WTC11 (cell line): ENCODE data around the gene DNASE1L3. TPM values are rescaled to one million over a fixed set of nuclear protein-coding genes. Genes with fewer than 3 reads are reported as not detected.

ENCODE experiments used
- ATAC-seq: fragments of 200-7000 bp; cut with Tn5 transposase; 2 replicates; pipeline ENCODE4 v1.10.0; 2021; ENCODE audit warnings: mild to moderate bottlenecking, moderate library complexity
- CTCF ChIA-PET: fragments of 300-600 bp; sonication (Branson Sonifier 250); formaldehyde crosslinking; loops from one replicate; lab custom pipeline; 2021; ENCODE audit warnings: antibody characterized with exemption; lab: Charles Lee
- POLR2A ChIA-PET: fragments of 350-600 bp; sonication (Branson Sonifier 250); formaldehyde crosslinking; loops from one replicate; lab custom pipeline; 2021; ENCODE audit warnings: antibody characterized with exemption; lab: Charles Lee
- DNase-seq: peaks from one replicate; pipeline ENCODE4 v3.0.0; 2021; ENCODE audit warnings: low spot score
- H3K27ac Mint-ChIP-seq: 2 replicates; pipeline ENCODE4 v1.8.0; 2021; ENCODE audit warnings: mixed read lengths
- H3K27me3 Mint-ChIP-seq: 2 replicates; pipeline ENCODE4 v1.8.0; 2021; ENCODE audit warnings: low read depth, mild to moderate bottlenecking, moderate library complexity, mixed read lengths
- H3K36me3 Mint-ChIP-seq: 2 replicates; pipeline ENCODE4 v1.8.0; 2021; ENCODE audit warnings: mixed read lengths
- H3K4me1 Mint-ChIP-seq: 2 replicates; pipeline ENCODE4 v1.8.0; 2022; ENCODE audit warnings: mixed read lengths
- H3K4me3 Mint-ChIP-seq: 2 replicates; pipeline ENCODE4 v1.8.0; 2021; ENCODE audit warnings: mild to moderate bottlenecking, moderate library complexity, mixed read lengths
- H3K9me3 Mint-ChIP-seq: 2 replicates; pipeline ENCODE4 v1.8.0; 2021; ENCODE audit warnings: mixed read lengths
- CTCF ChIP-seq: fragments of 200-600 bp; IDR thresholded peaks from 2 replicates; pipeline ENCODE4 v1.8.0; 2022; ENCODE audit warnings: antibody characterized with exemption
- ERG ChIP-seq: fragments of 250-450 bp; sonication (Bioruptor Pico); IDR thresholded peaks from 2 replicates; pipeline ENCODE4 v1.8.0; 2021; ENCODE audit warnings: mild to moderate bottlenecking
- FOXP1 ChIP-seq: sonication (generic); formaldehyde crosslinking; IDR thresholded peaks from 2 replicates; pipeline ENCODE4 v1.8.0; 2022; ENCODE audit warnings: missing genetic modification reagents, mild to moderate bottlenecking, moderate library complexity, borderline replicate concordance
- MLX ChIP-seq: sonication (generic); formaldehyde crosslinking; IDR thresholded peaks from 2 replicates; pipeline ENCODE4 v1.8.1; 2023; ENCODE audit warnings: mild to moderate bottlenecking, missing genetic modification reagents, moderate library complexity
- NR2C2 ChIP-seq: sonication (generic); formaldehyde crosslinking; IDR thresholded peaks from 2 replicates; pipeline ENCODE4 v1.8.0; 2022; ENCODE audit warnings: mild to moderate bottlenecking, missing genetic modification reagents
- PRRX2 ChIP-seq: fragments of 250-450 bp; sonication (Bioruptor Pico); IDR thresholded peaks from 2 replicates; pipeline ENCODE4 v1.8.0; 2021; ENCODE audit warnings: mild to moderate bottlenecking
- SP1 ChIP-seq: sonication (generic); formaldehyde crosslinking; conservative IDR thresholded peaks from 2 replicates; pipeline ENCODE4 v1.8.1; 2022; ENCODE audit warnings: missing genetic modification reagents
- TCF7 ChIP-seq: sonication (generic); formaldehyde crosslinking; IDR thresholded peaks from 2 replicates; pipeline ENCODE4 v1.8.0; 2022; ENCODE audit warnings: mild to moderate bottlenecking, low read depth, missing genetic modification reagents, moderate library complexity
- USF1 ChIP-seq: sonication (generic); formaldehyde crosslinking; IDR thresholded peaks from 2 replicates; pipeline ENCODE4 v1.8.0; 2022; ENCODE audit warnings: mild to moderate bottlenecking, missing genetic modification reagents
- ZBTB21 ChIP-seq: sonication (generic); formaldehyde crosslinking; IDR thresholded peaks from 2 replicates; pipeline ENCODE4 v1.8.1; 2023; ENCODE audit warnings: mild to moderate bottlenecking, missing genetic modification reagents, borderline replicate concordance
- ZBTB43 ChIP-seq: sonication (generic); formaldehyde crosslinking; IDR thresholded peaks from 2 replicates; pipeline ENCODE4 v1.8.1; 2023; ENCODE audit warnings: mild to moderate bottlenecking, missing genetic modification reagents
- ZNF138 ChIP-seq: sonication (generic); formaldehyde crosslinking; conservative IDR thresholded peaks from 2 replicates; pipeline ENCODE4 v1.8.1; 2022; ENCODE audit warnings: mild to moderate bottlenecking, moderate library complexity, missing genetic modification reagents
- ZNF281 ChIP-seq: sonication (generic); formaldehyde crosslinking; IDR thresholded peaks from 2 replicates; pipeline ENCODE4 v1.8.0; 2023; ENCODE audit warnings: mild to moderate bottlenecking, missing genetic modification reagents
- ZNF317 ChIP-seq: sonication (generic); formaldehyde crosslinking; IDR thresholded peaks from 2 replicates; pipeline ENCODE4 v1.8.1; 2023; ENCODE audit warnings: low read depth, mild to moderate bottlenecking, moderate library complexity, missing genetic modification reagents, borderline replicate concordance
- ZNF425 ChIP-seq: fragments of 250-450 bp; sonication (Bioruptor Pico); conservative IDR thresholded peaks from 2 replicates; pipeline ENCODE4 v1.9.0; 2021; ENCODE audit warnings: mild to moderate bottlenecking
- total RNA-seq: library from RNA; stranded (reverse); gene quantifications from 3 replicates; pipeline ENCODE4 v1.2.3, GENCODE V29; 2021

The DNASE1L3 gene
- total RNA-seq, 1 experiment from 2014 or later, result not detected

- ChIA-PET CTCF (interaction anchor here (0.6 to 4.0 kb wide), 37 partner anchors 9 to 326 kb away, joined by 3 to 57 read pairs (median 4); partner anchors contain the start of genes ABHD6, FLNB, HTD2 and RPP14), POLR2A (no interaction called here)
- no peaks in the 10 kb centered on the region for H3K9me3 Mint-ChIP-seq
- DNase-seq (peak; percentile 82), ATAC-seq (peak; percentile 94)
- peaks cover 46% of the 10 kb centered on the region for H3K36me3 Mint-ChIP-seq
- TF ChIP-seq ZNF425 (CRISPR knock-in tag) (no peak), CTCF (peak; percentile 97)
- H3K4me1 Mint-ChIP-seq, result peaks cover 2% of the 10 kb centered on the region; the same call in 1 of the 2 replicates
- no peak overlapping the region for H3K4me3 Mint-ChIP-seq
- no peaks in the 10 kb centered on the region for H3K27me3 Mint-ChIP-seq
- no peak overlapping the region for H3K27ac Mint-ChIP-seq
Measured at GRCh38 chr3:58167431-58168351, 43.1 kb downstream of the DNASE1L3 start.

- DNase-seq, result no peak
- no peaks in the 10 kb centered on the region for H3K27me3 Mint-ChIP-seq
- ATAC-seq, result peak; percentile 29
- no peak overlapping the region for H3K4me3 Mint-ChIP-seq
- peaks cover 57% of the 10 kb centered on the region for H3K36me3 Mint-ChIP-seq
- H3K9me3 Mint-ChIP-seq, result no peaks in the 10 kb centered on the region
- no peaks in the 10 kb centered on the region for H3K4me1 Mint-ChIP-seq
- no peak for TF ChIP-seq ERG
- TF ChIP-seq ZBTB43, result no peak
- CTCF ChIA-PET, result interaction anchor here (0.7 to 4.0 kb wide), 10 partner anchors 9 to 258 kb away, joined by 3 to 57 read pairs (median 6); partner anchors contain the start of genes FLNB, HTD2 and RPP14
- POLR2A ChIA-PET, result no interaction called here
- peak overlapping the region; percentile 31; the same call in 1 of the 2 replicates for H3K27ac Mint-ChIP-seq
Measured at GRCh38 chr3:58164906-58165821, 45.6 kb downstream of the DNASE1L3 start.

- H3K27ac Mint-ChIP-seq, result peak overlapping the region; percentile 62; the same call in 1 of the 2 replicates
- peaks cover 61% of the 10 kb centered on the region for H3K36me3 Mint-ChIP-seq
- H3K27me3 Mint-ChIP-seq, result no peaks in the 10 kb centered on the region
- ChIA-PET CTCF (interaction anchor here (1.2 to 4.0 kb wide), 5 partner anchors 10 to 156 kb away, joined by 5 to 57 read pairs (median 18); partner anchors contain the start of genes FLNB, HTD2 and RPP14), POLR2A (no interaction called here)
- no peaks in the 10 kb centered on the region for H3K4me1 Mint-ChIP-seq
- no peak for ATAC-seq
- H3K9me3 Mint-ChIP-seq, result no peaks in the 10 kb centered on the region
- no peak overlapping the region for H3K4me3 Mint-ChIP-seq
- no peak for DNase-seq
- no peak for TF ChIP-seq USF1 (CRISPR knock-in tag)
- TF ChIP-seq MLX (CRISPR knock-in tag), result no peak
- no peak for TF ChIP-seq NR2C2
- no peak for TF ChIP-seq ZBTB21 (CRISPR knock-in tag)
- no peak for TF ChIP-seq PRRX2 (CRISPR knock-in tag)
- no peak for TF ChIP-seq ZNF317 (CRISPR knock-in tag)
- TF ChIP-seq ZNF281 (CRISPR knock-in tag), result no peak
- no peak for TF ChIP-seq TCF7
- TF ChIP-seq ZNF138 (CRISPR knock-in tag), result no peak
- no peak for TF ChIP-seq FOXP1 (CRISPR knock-in tag)
- no peak for TF ChIP-seq SP1 (CRISPR knock-in tag)
Measured at GRCh38 chr3:58164199-58164879, 46.4 kb downstream of the DNASE1L3 start.
